HAP-1 (cell line): Measurements from ENCODE around the gene GRXCR1.

Experiments used
- DNase-seq, 2 experiments: peaks; one replicate each; pipeline ENCODE4 v3.0.0-alpha.2; 2016 to 2020; ENCODE audit warnings: low spot score in 2 of 2
- H3K27me3 ChIP-seq: fragments of 250-450 bp; sonication (Bioruptor Pico); 2 replicates; pipeline ENCODE4 v1.5.1; 2020; ENCODE audit warnings: low read depth, mild to moderate bottlenecking, moderate library complexity
- H3K36me3 ChIP-seq: fragments of 250-450 bp; sonication (Bioruptor Pico); replicated peaks from 2 replicates; pipeline ENCODE4 v1.5.1; 2020; ENCODE audit warnings: mild to moderate bottlenecking
- H3K4me1 ChIP-seq: fragments of 250-450 bp; sonication (Bioruptor Pico); 2 replicates; pipeline ENCODE4 v1.5.1; 2020; ENCODE audit warnings: mild to moderate bottlenecking
- H3K4me3 ChIP-seq: fragments of 250-450 bp; sonication (Bioruptor Pico); 2 replicates; pipeline ENCODE4 v1.5.1; 2020; ENCODE audit warnings: mild to moderate bottlenecking, moderate library complexity
- H3K9me3 ChIP-seq: fragments of 250-450 bp; sonication (Bioruptor Pico); 2 replicates; pipeline ENCODE4 v1.5.1; 2020; ENCODE audit warnings: mild to moderate bottlenecking, moderate library complexity
- in situ Hi-C: fragments of 300-500 bp; cut with MboI; formaldehyde crosslinking; loops from 3 replicates; pipeline ENCODE4 v1.14.3; 2020; ENCODE audit warnings: low sequenced_read_pairs, inconsistent platforms, mixed read lengths

GRXCR1 gene

DNA sequence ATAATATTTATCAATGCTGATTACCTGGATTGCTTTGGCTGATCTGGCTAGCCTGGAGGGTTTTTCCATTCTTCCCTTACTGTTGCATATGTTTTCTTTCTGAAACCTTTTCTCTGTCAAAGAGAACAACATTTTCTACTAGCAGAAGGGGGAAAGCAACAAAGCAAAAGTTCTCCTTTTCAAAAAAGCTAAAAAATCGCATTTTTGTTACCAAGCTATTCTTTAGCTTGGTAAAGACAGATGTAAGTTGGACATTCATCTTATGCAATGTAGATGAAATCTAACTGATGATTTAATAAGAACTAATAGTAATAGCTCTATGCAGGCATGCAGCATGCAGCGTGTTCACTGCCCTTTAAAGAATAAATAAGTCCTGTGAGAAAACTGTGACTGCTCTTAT is at the start of gene GRXCR1:
TSS of gene GRXCR1 (plus strand) at position 301 of the 400 bp plus-strand sequence. CDS start 554 bp downstream, outside the sequence.
- DNase-seq = no peak
- H3K27me3 ChIP-seq = peaks cover 5% of the 10 kb centered on the region
- no peak within 1 kb of the TSS for H3K4me3 ChIP-seq
- no peaks in the 10 kb centered on the region for H3K9me3 ChIP-seq
- no peaks in the 10 kb centered on the region for H3K36me3 ChIP-seq
- in situ Hi-C loops = no loop called here
- H3K4me1 ChIP-seq = no peaks in the 10 kb centered on the region

DNA sequence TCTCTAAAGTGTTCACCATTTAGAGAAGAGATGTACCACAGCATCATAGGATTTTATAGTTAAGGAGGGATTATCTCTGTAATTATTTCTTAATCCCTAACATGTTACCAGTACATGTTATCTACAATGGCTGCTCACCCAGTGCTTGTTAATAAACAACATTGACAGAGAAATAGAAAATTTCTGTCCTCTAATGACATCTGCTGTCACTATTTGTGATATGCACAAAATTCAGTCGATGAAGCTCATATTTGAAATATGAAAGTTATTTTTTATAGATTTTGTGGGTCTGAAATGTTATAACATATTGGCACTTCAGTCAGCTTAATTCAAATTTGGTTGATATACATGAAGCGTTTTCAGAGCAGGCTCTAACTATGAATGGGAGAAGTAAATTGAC is 48.8 kb upstream of the GRXCR1 start:
- Histone ChIP-seq H3K27me3 (no peaks in the 10 kb centered on the region), H3K36me3 (no peaks in the 10 kb centered on the region), H3K4me1 (no peaks in the 10 kb centered on the region), H3K9me3 (no peaks in the 10 kb centered on the region), H3K4me3 (no peak overlapping the region)
- no peak for DNase-seq
- in situ Hi-C loops = no loop called here

DNA sequence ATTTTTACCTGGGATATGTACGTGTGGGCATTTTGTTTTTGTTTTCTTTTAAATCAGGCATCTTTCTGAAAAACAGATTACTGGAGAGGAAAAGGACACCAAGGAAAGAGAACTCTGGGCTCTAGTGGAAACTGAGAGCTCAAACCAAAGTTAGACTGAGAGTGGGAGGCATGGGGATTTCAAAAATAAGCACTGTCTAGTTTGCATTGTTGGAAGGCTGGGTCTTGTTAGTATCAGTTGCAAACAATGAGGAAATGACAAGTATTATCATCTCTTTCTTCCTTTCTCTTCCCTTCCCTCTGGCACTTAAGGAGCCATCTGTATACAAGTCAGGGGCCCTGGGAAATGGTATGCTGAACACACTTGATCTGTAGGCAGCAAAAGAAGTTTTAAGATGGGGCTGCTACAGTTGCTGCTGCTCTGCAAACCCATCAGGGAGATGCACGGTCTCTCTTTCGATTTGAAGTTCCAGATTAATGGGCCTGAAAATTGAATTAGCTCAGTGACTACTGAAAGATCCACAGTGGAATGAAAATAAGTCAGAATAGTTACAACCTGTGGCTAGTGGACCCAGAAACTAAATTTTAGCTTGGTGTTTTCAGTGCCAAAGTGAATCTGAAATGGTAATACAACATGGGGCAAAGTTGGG is 48.0 kb upstream of the GRXCR1 start:
- no peak overlapping the region for H3K4me3 ChIP-seq

DNA sequence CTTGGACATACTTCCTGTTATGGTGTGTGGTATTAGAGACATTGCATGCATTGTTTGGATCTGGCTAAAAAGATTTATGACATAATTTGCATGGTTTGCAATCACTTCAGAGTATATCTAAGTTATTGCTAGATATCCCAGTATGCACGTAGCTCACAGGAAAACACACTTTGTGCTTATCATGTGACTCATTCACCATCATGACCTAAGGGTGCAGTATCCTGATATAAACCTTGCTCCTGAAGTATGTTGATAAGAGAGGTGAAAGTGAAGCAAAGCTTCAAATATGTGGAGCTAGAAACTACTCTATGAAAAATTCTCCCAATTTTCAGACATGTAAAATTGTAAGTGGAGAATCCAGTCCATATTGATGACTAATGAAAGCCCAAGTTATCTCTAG is 46.9 kb upstream of the GRXCR1 start:
- H3K4me1 ChIP-seq = no peaks in the 10 kb centered on the region
- no peaks in the 10 kb centered on the region for H3K9me3 ChIP-seq
- no peak for DNase-seq
- in situ Hi-C loops = no loop called here
- H3K36me3 ChIP-seq = no peaks in the 10 kb centered on the region
- no peaks in the 10 kb centered on the region for H3K27me3 ChIP-seq
- no peak overlapping the region for H3K4me3 ChIP-seq

More for the DNA sequence above, 48.0 kb upstream of the GRXCR1 start:
- H3K4me1 ChIP-seq = no peaks in the 10 kb centered on the region
- no peaks in the 10 kb centered on the region for H3K9me3 ChIP-seq
- H3K36me3 ChIP-seq = no peaks in the 10 kb centered on the region
- no peak for DNase-seq
- in situ Hi-C loops = no loop called here
- no peaks in the 10 kb centered on the region for H3K27me3 ChIP-seq

DNA sequence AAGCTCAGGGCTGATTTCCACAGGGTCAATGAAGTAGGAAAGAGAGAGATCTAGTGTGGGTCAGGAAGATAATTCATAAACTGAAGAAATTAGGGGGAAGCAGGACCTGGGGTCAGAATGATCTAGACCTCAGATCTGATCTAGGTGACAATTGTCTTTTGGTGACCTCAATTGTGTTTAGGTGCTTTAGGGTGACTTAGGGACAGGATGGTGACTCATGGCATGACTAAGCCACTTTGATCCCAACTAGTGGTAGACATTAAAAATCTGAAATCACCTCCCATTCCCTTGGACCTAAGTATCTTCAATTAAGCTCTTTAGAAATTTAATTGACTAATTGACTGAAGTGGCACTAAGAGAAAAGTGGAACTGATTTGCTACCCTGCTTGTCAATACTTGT is 36.7 kb upstream of the GRXCR1 start:
- no peaks in the 10 kb centered on the region for H3K27me3 ChIP-seq
- in situ Hi-C loops = loop anchor here (10.0 kb wide), 1 partner anchor 291 kb away; no protein-coding TSS in a partner anchor
- DNase-seq = no peak
- no peaks in the 10 kb centered on the region for H3K36me3 ChIP-seq
- H3K4me3 ChIP-seq = no peak overlapping the region
- H3K4me1 ChIP-seq = no peaks in the 10 kb centered on the region
- H3K9me3 ChIP-seq = no peaks in the 10 kb centered on the region

- Histone ChIP-seq H3K9me3 (no peaks in the 10 kb centered on the region), H3K4me1 (no peaks in the 10 kb centered on the region), H3K36me3 (no peaks in the 10 kb centered on the region), H3K4me3 (no peak overlapping the region), H3K27me3 (peaks cover 6% of the 10 kb centered on the region)
- in situ Hi-C loops = no loop called here
- DNase-seq = peak; percentile 64 to 73
These were observed 26.8 kb upstream of the GRXCR1 start for GRCh38 chr4:42865572-42866189.

DNA sequence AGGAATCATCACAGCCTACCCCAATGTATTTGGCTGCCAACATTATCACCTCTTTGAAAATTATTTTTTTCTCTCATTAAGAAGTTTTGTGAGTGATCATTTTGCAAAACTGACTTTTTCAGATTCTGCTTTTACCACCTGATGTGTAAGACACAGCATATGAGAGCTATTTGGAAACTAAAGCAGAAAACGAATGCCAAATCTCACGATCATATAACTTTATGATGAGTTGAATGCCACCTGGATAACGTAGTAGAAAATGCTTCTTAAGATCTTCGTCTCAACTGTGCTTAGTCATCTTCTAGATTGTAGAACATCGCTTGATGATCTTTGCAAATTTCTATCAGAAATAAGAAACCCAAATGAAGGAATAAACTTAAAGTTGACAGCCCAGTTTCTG is 21.3 kb upstream of the GRXCR1 start:
- H3K27me3 ChIP-seq = peaks cover 6% of the 10 kb centered on the region

GRCh38 chr4:42871671-42872290 is 20.7 kb upstream of the GRXCR1 start:
- Histone ChIP-seq H3K4me1 (no peaks in the 10 kb centered on the region), H3K36me3 (no peaks in the 10 kb centered on the region), H3K4me3 (no peak overlapping the region), H3K27me3 (peaks cover 6% of the 10 kb centered on the region), H3K9me3 (no peaks in the 10 kb centered on the region)
- in situ Hi-C loops = no loop called here
- no peak for DNase-seq

More for the DNA sequence above, 21.3 kb upstream of the GRXCR1 start:
- no peaks in the 10 kb centered on the region for H3K4me1 ChIP-seq
- in situ Hi-C loops = no loop called here
- no peak for DNase-seq
- H3K36me3 ChIP-seq = no peaks in the 10 kb centered on the region
- H3K4me3 ChIP-seq = no peak overlapping the region
- H3K9me3 ChIP-seq = no peaks in the 10 kb centered on the region

DNA sequence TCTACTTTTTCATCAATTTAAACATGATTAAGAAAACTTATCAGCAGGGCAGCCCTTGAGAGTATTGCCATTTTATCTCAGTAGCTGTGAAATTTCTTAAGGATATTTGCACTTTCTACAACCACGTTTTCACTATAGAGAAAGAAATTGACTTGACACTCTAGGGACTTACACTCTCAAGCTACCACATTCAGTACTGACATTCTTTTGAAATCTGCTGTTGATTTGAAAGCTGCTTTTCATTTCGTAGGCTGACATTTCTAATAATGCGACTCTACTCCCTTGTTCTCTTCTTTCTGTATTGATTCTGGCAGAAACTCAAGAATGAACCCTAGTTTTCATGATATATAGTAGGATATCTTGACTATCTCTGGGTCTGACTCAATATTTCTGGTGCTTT is 13.7 kb upstream of the GRXCR1 start:
- no peak for DNase-seq
- in situ Hi-C loops = no loop called here
- H3K36me3 ChIP-seq = no peaks in the 10 kb centered on the region
- no peaks in the 10 kb centered on the region for H3K9me3 ChIP-seq
- H3K27me3 ChIP-seq = no peaks in the 10 kb centered on the region
- H3K4me1 ChIP-seq = no peaks in the 10 kb centered on the region
- H3K4me3 ChIP-seq = no peak overlapping the region

DNA sequence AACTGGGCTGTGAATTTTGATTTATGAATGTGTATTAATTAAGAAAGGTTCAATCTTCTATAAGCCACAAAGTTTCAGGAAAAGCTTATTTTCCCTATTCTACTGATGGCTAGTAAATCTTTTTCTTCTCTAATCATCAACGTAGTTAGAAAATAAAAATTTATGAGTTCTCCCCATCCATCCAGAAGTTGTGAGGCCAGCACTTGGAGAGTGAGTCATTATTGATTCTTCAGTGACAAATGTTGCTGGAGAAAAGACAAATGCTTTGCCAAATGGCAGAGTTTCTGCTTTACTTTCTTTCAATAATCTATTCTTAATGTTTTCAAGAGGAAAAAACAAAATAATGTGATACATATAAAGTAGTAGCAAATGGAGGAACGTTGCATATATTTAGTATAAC is 11.3 kb upstream of the GRXCR1 start:
- H3K27me3 ChIP-seq = no peaks in the 10 kb centered on the region
- DNase-seq = no peak

GRCh38 chr4:42891644-42892043 is 869 bp upstream of the GRXCR1 start:
- H3K4me1 ChIP-seq = no peaks in the 10 kb centered on the region
- no peaks in the 10 kb centered on the region for H3K36me3 ChIP-seq
- H3K4me3 ChIP-seq = no peak overlapping the region
- H3K9me3 ChIP-seq = no peaks in the 10 kb centered on the region
- no peak for DNase-seq
- H3K27me3 ChIP-seq = peaks cover 5% of the 10 kb centered on the region
- in situ Hi-C loops = no loop called here

More for the DNA sequence above, 11.3 kb upstream of the GRXCR1 start:
- H3K4me1 ChIP-seq = no peaks in the 10 kb centered on the region
- H3K36me3 ChIP-seq = no peaks in the 10 kb centered on the region
- no peak overlapping the region for H3K4me3 ChIP-seq
- H3K9me3 ChIP-seq = no peaks in the 10 kb centered on the region
- in situ Hi-C loops = no loop called here

GRCh38 chr4:42895452-42895851 is 2.9 kb downstream of the GRXCR1 start:
- Histone ChIP-seq H3K4me3 (no peak overlapping the region), H3K9me3 (no peaks in the 10 kb centered on the region), H3K4me1 (no peaks in the 10 kb centered on the region), H3K27me3 (peaks cover 5% of the 10 kb centered on the region), H3K36me3 (no peaks in the 10 kb centered on the region)
- in situ Hi-C loops = no loop called here
- DNase-seq = no peak

DNA sequence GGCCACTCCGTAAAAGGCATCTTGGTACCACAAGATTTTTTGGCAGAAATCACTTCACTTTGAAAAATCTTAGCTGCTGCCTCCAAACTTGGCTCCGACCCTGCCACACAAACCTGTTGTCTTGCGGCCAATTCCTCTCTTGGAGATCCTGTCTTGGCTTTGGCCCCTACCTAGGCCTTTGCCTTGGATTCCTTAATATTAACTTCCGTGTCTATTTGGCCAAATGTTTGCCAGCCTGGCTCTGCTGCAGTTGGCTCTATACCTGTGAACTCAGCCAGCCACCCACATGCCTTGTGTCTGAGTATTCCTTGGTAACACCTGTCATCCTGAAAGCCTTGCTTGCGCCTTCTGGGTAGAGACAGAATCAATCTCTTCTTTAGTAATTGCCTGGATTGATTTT is 12.5 kb downstream of the GRXCR1 start:
- no peak for DNase-seq
- no peaks in the 10 kb centered on the region for H3K9me3 ChIP-seq
- H3K36me3 ChIP-seq = no peaks in the 10 kb centered on the region
- in situ Hi-C loops = no loop called here
- H3K27me3 ChIP-seq = no peaks in the 10 kb centered on the region
- H3K4me3 ChIP-seq = no peak overlapping the region
- no peaks in the 10 kb centered on the region for H3K4me1 ChIP-seq

GRCh38 chr4:42905591-42905990 is 13.1 kb downstream of the GRXCR1 start:
- in situ Hi-C loops = no loop called here

More at GRCh38 chr4:42905591-42905990, 13.1 kb downstream of the GRXCR1 start:
- Histone ChIP-seq H3K27me3 (no peaks in the 10 kb centered on the region), H3K9me3 (no peaks in the 10 kb centered on the region), H3K36me3 (no peaks in the 10 kb centered on the region), H3K4me1 (no peaks in the 10 kb centered on the region), H3K4me3 (no peak overlapping the region)
- no peak for DNase-seq
